ENCODE results near the gene P4HB. TPM values are rescaled to one million over a fixed set of nuclear protein-coding genes. Genes with fewer than 3 reads are reported as not detected.

The P4HB gene
- total RNA-seq (2014; rRNA removed; shearing (Covaris generic)), result 3,203 and 4,003 TPM in 2 replicates
- polyA plus RNA-seq (2016; fragmentation: Nextera tagmentation; extraction: Ambion mirVana), result 1,651 and 1,674 TPM in 2 replicates

DNA sequence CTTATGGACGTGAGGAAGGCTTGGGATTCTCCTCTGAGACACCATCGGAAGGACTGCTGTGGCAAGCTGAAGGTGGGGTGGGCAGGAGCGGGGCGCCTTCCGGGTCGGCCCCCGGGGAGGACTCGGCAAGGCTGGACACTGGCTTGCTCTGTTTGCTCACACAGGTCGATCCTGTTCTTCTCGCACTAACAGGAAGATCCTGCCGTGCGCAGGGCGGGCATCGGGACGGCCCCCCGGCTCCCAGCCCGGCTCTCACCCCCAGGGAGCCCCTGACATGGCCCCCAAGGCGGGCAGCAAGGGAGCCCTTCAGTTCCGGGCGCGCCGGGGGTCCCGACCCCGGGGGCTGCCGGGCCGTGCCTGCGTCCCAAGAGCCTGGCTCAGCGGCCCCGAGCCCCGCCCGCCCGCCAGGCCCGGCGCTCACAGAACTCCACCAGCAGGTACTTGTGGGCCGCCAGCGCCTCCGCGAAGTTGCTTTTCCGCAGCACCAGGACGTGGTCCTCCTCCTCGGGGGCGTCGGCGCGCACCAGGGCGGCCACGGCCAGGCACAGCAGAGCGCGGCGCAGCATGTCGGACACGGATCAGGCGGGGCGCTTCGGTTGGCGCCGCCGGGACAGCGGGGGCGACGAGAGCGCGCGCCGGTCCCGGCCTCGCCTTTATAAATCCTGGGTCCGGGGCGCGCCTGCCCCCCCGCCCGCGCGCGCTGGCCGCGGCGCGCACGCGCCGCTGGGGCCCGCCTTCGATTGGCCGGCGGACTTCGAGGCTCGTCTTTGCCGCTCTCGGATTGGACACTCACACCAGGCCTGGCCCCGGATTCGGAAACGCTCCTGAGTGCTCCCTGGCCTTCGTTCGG lies at the start of gene P4HB:
Gene P4HB, minus strand, starts transcription at position 630 of the 850 bp plus-strand sequence. Its CDS starts 64 bp downstream, at position 566.
- H3K4me3 ChIP-seq, result peak within 1 kb of the TSS; percentile 95
- peaks cover 44% of the 10 kb centered on the region for H3K4me1 ChIP-seq (ENCODE audit: insufficient read depth)
- H3K9me3 ChIP-seq (ENCODE audit: low read depth), result no peaks in the 10 kb centered on the region
- H3K36me3 ChIP-seq (ENCODE audit: low read depth), result peaks cover 19% of the 10 kb centered on the region; the same call in 1 of the 2 replicates
- no peaks in the 10 kb centered on the region for H4K20me1 ChIP-seq (ENCODE audit: insufficient read depth)
- H3K4me2 ChIP-seq (ENCODE audit: unreplicated experiment), result peak within 1 kb of the TSS; percentile 100
- peaks cover 89% of the 10 kb centered on the region for H3K79me2 ChIP-seq (ENCODE audit: insufficient read depth)
- H3K27me3 ChIP-seq (replicated peaks; ENCODE audit: insufficient read depth), result no peaks in the 10 kb centered on the region
- H3K9me2 ChIP-seq (ENCODE audit: insufficient read depth), result no peaks in the 10 kb centered on the region
- no peak within 1 kb of the TSS for H2AFZ ChIP-seq
- H3K27ac ChIP-seq, result peak within 1 kb of the TSS; percentile 96
- no peak for TF ChIP-seq EZH2 (IDR thresholded peaks at IDR 0.05; ENCODE audit: insufficient read depth, poor library complexity, severe bottlenecking)
- no peak for TF ChIP-seq EZH2phosphoT487 (IDR thresholded peaks at IDR 0.05; ENCODE audit: insufficient read depth, low read depth)
- WGBS, 2 experiments (ENCODE audit: low coverage in 1 of 2, low lambda C conversion rate in 2 of 2, missing lambda C conversion rate in 2 of 2), result 1 to 2% methylated on average over 66 to 70 of the region's 95 CpGs
- in situ Hi-C loops (cut with MboI), result no loop called here
- peak; percentile 48 for DNase-seq
- peak within 1 kb of the TSS; percentile 97 for H3K9ac ChIP-seq
- H3F3A ChIP-seq (ENCODE audit: insufficient read depth), result peaks cover 28% of the 10 kb centered on the region

DNA sequence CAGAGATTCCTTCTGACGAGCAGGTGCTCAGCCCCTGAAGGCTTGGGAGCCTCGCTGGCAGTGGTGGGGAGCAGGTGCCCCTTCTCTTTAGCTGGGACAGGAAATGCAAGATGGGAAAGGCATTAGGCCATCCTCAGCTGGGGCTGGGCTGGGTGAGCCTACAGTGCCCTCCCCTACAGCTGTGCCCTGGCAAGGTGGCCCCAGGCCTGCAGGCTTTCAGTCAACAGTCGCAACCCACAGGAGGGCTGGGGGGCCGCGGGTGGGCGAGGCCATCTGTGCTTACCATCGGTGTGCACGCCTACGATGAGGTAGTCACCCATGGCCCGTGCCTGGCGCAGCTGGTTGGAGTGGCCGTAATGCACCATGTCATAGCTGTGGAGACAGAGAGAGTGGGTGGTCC lies 48.9 kb upstream of the P4HB start:
- H3K36me3 ChIP-seq (ENCODE audit: low read depth), result 0 out of 2 replicates have a peak, but pooled peaks cover 10% of the 10 kb centered on the region
- H3K27me3 ChIP-seq (replicated peaks; ENCODE audit: insufficient read depth), result no peaks in the 10 kb centered on the region
- no peak overlapping the region for H3K4me2 ChIP-seq (ENCODE audit: unreplicated experiment)
- peaks cover 4% of the 10 kb centered on the region; the same call in 1 of the 2 replicates for H3K4me1 ChIP-seq (ENCODE audit: insufficient read depth)
- no peaks in the 10 kb centered on the region for H3K9me2 ChIP-seq (ENCODE audit: insufficient read depth)
- no peaks in the 10 kb centered on the region for H3K79me2 ChIP-seq (ENCODE audit: insufficient read depth)
- no peaks in the 10 kb centered on the region for H4K20me1 ChIP-seq (ENCODE audit: insufficient read depth)
- H3K9me3 ChIP-seq (ENCODE audit: low read depth), result no peaks in the 10 kb centered on the region
- TF ChIP-seq EZH2 (IDR thresholded peaks at IDR 0.05; ENCODE audit: insufficient read depth, poor library complexity, severe bottlenecking) (no peak), EZH2phosphoT487 (IDR thresholded peaks at IDR 0.05; ENCODE audit: insufficient read depth, low read depth) (no peak)
- no peak for DNase-seq
- no peak overlapping the region for H3K27ac ChIP-seq
- 94 to 98% methylated on average over 12 of the region's 12 CpGs for WGBS, 2 experiments (ENCODE audit: low coverage in 1 of 2, low lambda C conversion rate in 2 of 2, missing lambda C conversion rate in 2 of 2)
- no peak overlapping the region for H3K4me3 ChIP-seq
- 0 out of 2 replicates have a peak, but pooled peaks cover 5% of the 10 kb centered on the region for H3F3A ChIP-seq (ENCODE audit: insufficient read depth)
- H3K9ac ChIP-seq, result no peak overlapping the region
- in situ Hi-C loops (cut with MboI), result no loop called here
- H2AFZ ChIP-seq, result no peak overlapping the region

DNA sequence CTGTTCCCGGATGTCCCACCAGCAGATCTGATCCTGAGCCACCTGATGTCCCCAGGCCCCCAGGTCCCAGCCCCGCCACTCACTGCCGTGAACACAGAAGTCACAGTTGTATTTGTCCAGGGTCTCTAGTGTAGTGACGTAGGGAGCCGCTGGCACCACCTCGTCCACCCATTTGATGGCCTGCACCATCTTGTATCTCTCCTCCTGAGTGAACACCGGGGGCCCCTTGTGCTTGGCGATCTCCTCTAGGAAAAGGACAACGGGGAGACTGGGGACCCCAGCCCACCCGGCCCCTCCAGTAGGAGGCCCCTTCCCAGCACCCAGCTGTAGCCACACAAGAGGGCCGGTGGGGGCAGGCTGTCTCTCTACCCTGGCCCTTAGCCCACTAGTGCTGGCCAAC lies 48.5 kb upstream of the P4HB start:
- no peaks in the 10 kb centered on the region for H3K9me3 ChIP-seq (ENCODE audit: low read depth)
- H3K36me3 ChIP-seq (ENCODE audit: low read depth), result 0 out of 2 replicates have a peak, but pooled peaks cover 10% of the 10 kb centered on the region
- H3K9me2 ChIP-seq (ENCODE audit: insufficient read depth), result no peaks in the 10 kb centered on the region
- no peaks in the 10 kb centered on the region for H3K79me2 ChIP-seq (ENCODE audit: insufficient read depth)
- no peak overlapping the region for H2AFZ ChIP-seq
- DNase-seq, result no peak
- peaks cover 4% of the 10 kb centered on the region; the same call in 1 of the 2 replicates for H3K4me1 ChIP-seq (ENCODE audit: insufficient read depth)
- H3F3A ChIP-seq (ENCODE audit: insufficient read depth), result 0 out of 2 replicates have a peak, but pooled peaks cover 5% of the 10 kb centered on the region
- no peaks in the 10 kb centered on the region for H4K20me1 ChIP-seq (ENCODE audit: insufficient read depth)
- no peak overlapping the region for H3K27ac ChIP-seq
- no peaks in the 10 kb centered on the region for H3K27me3 ChIP-seq (replicated peaks; ENCODE audit: insufficient read depth)
- TF ChIP-seq EZH2 (IDR thresholded peaks at IDR 0.05; ENCODE audit: insufficient read depth, poor library complexity, severe bottlenecking) (no peak), EZH2phosphoT487 (IDR thresholded peaks at IDR 0.05; ENCODE audit: insufficient read depth, low read depth) (no peak)
- in situ Hi-C loops (cut with MboI), result no loop called here
- no peak overlapping the region for H3K4me2 ChIP-seq (ENCODE audit: unreplicated experiment)
- no peak overlapping the region for H3K9ac ChIP-seq
- WGBS, 2 experiments (ENCODE audit: low coverage in 1 of 2, low lambda C conversion rate in 2 of 2, missing lambda C conversion rate in 2 of 2), result 87 to 95% methylated on average over 8 to 11 of the region's 11 CpGs
- H3K4me3 ChIP-seq, result no peak overlapping the region

DNA sequence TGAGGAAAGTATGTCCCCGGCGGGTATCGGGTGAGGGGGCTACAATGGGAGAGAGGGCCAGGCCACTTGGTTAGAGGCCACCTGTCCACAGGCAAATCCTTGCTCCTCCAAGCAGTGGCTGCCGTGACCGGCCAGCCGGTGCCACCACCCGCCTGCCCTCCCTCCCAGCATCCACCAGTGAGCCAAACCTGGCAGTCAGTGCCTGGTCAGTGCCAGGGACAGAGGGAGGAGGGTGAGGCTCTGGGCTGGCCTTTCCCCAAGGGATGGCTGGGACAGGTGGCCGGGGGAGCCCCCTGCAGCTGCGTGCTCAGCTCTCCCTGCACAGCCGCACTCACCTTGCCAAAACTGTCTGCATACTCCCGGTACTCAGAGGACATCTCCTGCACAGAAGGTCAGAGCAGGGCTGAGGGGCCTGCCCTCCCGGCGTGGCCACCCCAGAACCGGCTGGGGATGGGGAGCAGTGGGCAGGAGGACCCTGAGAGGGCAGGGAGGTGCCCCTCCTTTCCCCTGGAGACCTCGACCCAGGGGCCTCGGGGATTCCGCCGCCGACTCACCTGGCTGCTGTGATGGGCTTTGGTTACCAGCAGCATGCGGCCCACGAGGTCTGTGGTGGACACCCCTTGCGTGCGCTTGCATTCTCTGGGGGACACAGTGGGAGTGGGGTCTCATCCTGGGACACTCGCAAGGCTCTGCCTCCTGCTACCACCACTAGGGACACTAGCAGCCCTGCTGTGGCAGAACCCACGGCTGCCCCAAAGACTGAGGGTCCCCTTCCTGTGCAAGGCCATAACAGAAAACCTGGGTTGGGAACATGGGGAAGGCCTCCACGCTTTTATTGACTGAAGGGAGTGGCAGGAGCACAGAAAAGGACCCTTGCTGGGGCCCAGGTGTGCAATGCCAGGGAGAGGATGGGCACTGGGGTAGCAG lies 47.1 kb upstream of the P4HB start:
- H3F3A ChIP-seq (ENCODE audit: insufficient read depth), result 0 out of 2 replicates have a peak, but pooled peaks cover 5% of the 10 kb centered on the region
- no peak overlapping the region for H3K9ac ChIP-seq
- no peaks in the 10 kb centered on the region for H3K9me3 ChIP-seq (ENCODE audit: low read depth)
- peaks cover 4% of the 10 kb centered on the region; the same call in 1 of the 2 replicates for H3K4me1 ChIP-seq (ENCODE audit: insufficient read depth)
- H3K36me3 ChIP-seq (ENCODE audit: low read depth), result no peaks in the 10 kb centered on the region
- H2AFZ ChIP-seq, result no peak overlapping the region
- H3K79me2 ChIP-seq (ENCODE audit: insufficient read depth), result no peaks in the 10 kb centered on the region
- H3K4me3 ChIP-seq, result no peak overlapping the region
- TF ChIP-seq EZH2 (IDR thresholded peaks at IDR 0.05; ENCODE audit: insufficient read depth, poor library complexity, severe bottlenecking) (no peak), EZH2phosphoT487 (IDR thresholded peaks at IDR 0.05; ENCODE audit: insufficient read depth, low read depth) (no peak)
- H3K4me2 ChIP-seq (ENCODE audit: unreplicated experiment), result no peak overlapping the region
- in situ Hi-C loops (cut with MboI), result no loop called here
- no peak for DNase-seq
- H3K27ac ChIP-seq, result no peak overlapping the region
- WGBS, 2 experiments (ENCODE audit: low coverage in 1 of 2, low lambda C conversion rate in 2 of 2, missing lambda C conversion rate in 2 of 2), result 93 to 95% methylated on average over 25 to 26 of the region's 26 CpGs
- no peaks in the 10 kb centered on the region for H4K20me1 ChIP-seq (ENCODE audit: insufficient read depth)
- no peaks in the 10 kb centered on the region for H3K9me2 ChIP-seq (ENCODE audit: insufficient read depth)
- no peaks in the 10 kb centered on the region for H3K27me3 ChIP-seq (replicated peaks; ENCODE audit: insufficient read depth)

Data from GM23248 (cell line).